Adrenal gland (tissue), 5 donors: ENCODE data around the gene WBP11.

Source experiments
- CTCF ChIP-seq, 6 experiments: fragments of 450-650 bp in 4 of 6; fragments of 200-600 bp in 2 of 6; sonication (generic) in 1 of 6; IDR thresholded peaks; 1 replicate in 5 of 6; 2 replicates in 1 of 6; pipeline versions ENCODE4 v1.5.1 to v1.8.0; 2016 to 2021; ENCODE audit warnings: antibody characterized with exemption in 6 of 6, mild to moderate bottlenecking in 2 of 6, moderate library complexity in 1 of 6
- POLR2A ChIP-seq, 2 donors: fragments of 450-650 bp; IDR thresholded peaks; one replicate each; pipeline ENCODE4 v1.6.1; 2017; ENCODE audit warnings: antibody characterized with exemption in 2 of 2, mild to moderate bottlenecking in 2 of 2, moderate library complexity in 1 of 2
- donor health status: DM: no; HTN: no; CAD: no.

GRCh38 chr12:14841761-14842160, 38.5 kb upstream of the WBP11 start:
- TF ChIP-seq CTCF (IDR thresholded peaks at IDR 0.05) (no peak), POLR2A (IDR thresholded peaks at IDR 0.05) (peak in 1 of 2 donors; percentile 50)
